Body of pancreas (tissue), 4 donors: Measurements from ENCODE around the gene ZNF566. TPM values are rescaled to one million over a fixed set of nuclear protein-coding genes. Genes with fewer than 3 reads are reported as not detected.

Source experiments
- ATAC-seq: fragments of 150-250 bp; one replicate; pipeline ENCODE4 v1.9.1; 2016
- DNase-seq, 4 donors: peaks; one replicate each; pipeline ENCODE4 v3.0.0-alpha.2; 2019
- H3K27ac ChIP-seq, 4 donors: fragments of 200-600 bp; sonication (generic); 1 replicate in 3 of 4; 2 replicates in 1 of 4; pipeline versions ENCODE4 v1.5.1 to v1.6.1; 2016 to 2019; ENCODE audit warnings: mild to moderate bottlenecking in 1 of 4, mixed read lengths in 1 of 4, moderate library complexity in 1 of 4
- H3K27me3 ChIP-seq, 2 donors: fragments of 200-600 bp; sonication (generic); one replicate each; pipeline ENCODE4 v1.6.0; 2016; ENCODE audit warnings: mild to moderate bottlenecking in 1 of 2
- H3K36me3 ChIP-seq, 2 donors: fragments of 200-600 bp; sonication (generic); replicated peaks in 1 of 2; 2 replicates each; pipeline ENCODE4 v1.5.1; 2016; ENCODE audit warnings: low read depth in 2 of 2; ENCODE audit not compliant: insufficient read depth in 1 of 2
- H3K4me1 ChIP-seq: fragments of 200-600 bp; sonication (generic); one replicate; pipeline ENCODE4 v1.6.0; 2016
- H3K4me3 ChIP-seq, 2 donors: fragments of 200-600 bp; sonication (generic); 1 replicate in 1 of 2; 2 replicates in 1 of 2; pipeline ENCODE4 v1.5.1; 2016 to 2019
- H3K9me3 ChIP-seq, 3 donors: fragments of 200-600 bp; sonication (generic); 1 replicate in 2 of 3; 2 replicates in 1 of 3; pipeline ENCODE4 v1.5.1; 2016
- CTCF ChIP-seq, 7 experiments: fragments of 450-650 bp in 4 of 7; fragments of 200-600 bp in 3 of 7; sonication (generic) in 3 of 7; IDR thresholded peaks; one replicate each; pipeline ENCODE4 v1.5.1; 2016 to 2019; ENCODE audit warnings: antibody characterized with exemption in 7 of 7
- POLR2A ChIP-seq, 3 donors: fragments of 450-650 bp; IDR thresholded peaks; one replicate each; pipeline ENCODE4 v1.6.1; 2016; ENCODE audit warnings: antibody characterized with exemption in 3 of 3, mild to moderate bottlenecking in 2 of 3
- WGBS, 2 donors: methylation state at CpG; one replicate each; pipeline ENCODE4 v1.1.5; 2017; 5-methylcytosine and 5-hydroxymethylcytosine counted together
- intact Hi-C: fragments of 100-400 bp; cut with DNase I; formaldehyde crosslinking; loops from one replicate; pipeline ENCODE4 v1.15.1; 2023
- total RNA-seq, 2 donors: library from RNA; depleted of rRNA; stranded (reverse); fragments of >200 nt; gene quantifications; one replicate each; pipeline ENCODE4 v1.1.0, GENCODE V29; 2016

The ZNF566 gene
- total RNA-seq, 2 donors from 2014 or later = 4.4 to 9.9 TPM

DNA sequence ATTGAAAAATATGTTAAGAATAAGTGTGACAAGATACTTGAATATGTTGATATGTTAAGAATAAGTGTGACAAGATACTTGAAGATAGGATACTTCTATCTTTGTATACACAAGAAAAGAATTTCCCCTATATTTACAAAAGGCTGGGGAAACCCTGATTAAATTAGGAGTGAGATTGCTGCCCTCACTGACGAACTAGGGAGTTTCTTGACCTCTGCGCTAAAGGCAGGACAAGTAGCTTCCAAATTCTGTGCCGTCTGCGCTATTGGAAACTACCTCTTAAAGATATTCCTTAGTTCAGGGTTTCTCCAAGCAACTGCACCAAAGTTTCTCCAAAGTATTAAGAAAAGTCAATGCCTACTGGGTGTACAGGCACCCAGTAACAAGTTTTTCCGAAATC lies 38.0 kb upstream of the ZNF566 start:
- H3K4me3 ChIP-seq = peak overlapping the region; percentile 39 to 54
- peaks cover 0 to 4% of the 10 kb centered on the region in 2 donors for H3K36me3 ChIP-seq
- DNase-seq = no peak
- H3K4me1 ChIP-seq = peaks cover 22% of the 10 kb centered on the region
- intact Hi-C loops = no loop called here
- peak overlapping the region; percentile 81 to 92 (median 86) for H3K27ac ChIP-seq
- no peak for ATAC-seq
- 4 to 13% methylated on average over 5 of the region's 5 CpGs for WGBS, 2 donors
- peaks cover 0 to 9% (median 0%) of the 10 kb centered on the region in 3 donors for H3K9me3 ChIP-seq
- no peaks in the 10 kb centered on the region for H3K27me3 ChIP-seq
- TF ChIP-seq CTCF (IDR thresholded peaks at IDR 0.05) = no peak
- no peak for TF ChIP-seq POLR2A (IDR thresholded peaks at IDR 0.05)

DNA sequence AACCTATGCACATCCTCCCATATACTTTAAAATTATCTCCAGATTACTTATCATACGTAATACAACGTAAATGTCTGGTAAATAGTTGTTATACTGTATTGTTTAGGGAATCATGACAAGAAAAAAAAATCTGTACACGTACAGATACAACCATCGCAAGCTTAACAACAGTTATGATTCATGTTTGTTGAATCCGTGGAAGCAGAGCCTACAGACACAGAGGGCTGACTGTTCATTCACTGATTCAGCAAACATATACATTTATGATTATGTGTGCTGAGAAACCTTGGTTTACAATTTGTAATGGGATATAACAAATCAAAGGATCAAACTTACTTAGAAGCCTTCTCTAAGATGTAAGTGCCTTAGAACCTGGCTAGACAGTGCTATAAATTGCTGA lies 37.2 kb upstream of the ZNF566 start:
- Histone ChIP-seq H3K9me3 (peaks cover 0 to 9% (median 0%) of the 10 kb centered on the region in 3 donors), H3K27me3 (no peaks in the 10 kb centered on the region), H3K4me3 (no peak overlapping the region), H3K4me1 (peaks cover 22% of the 10 kb centered on the region), H3K27ac (no peak overlapping the region), H3K36me3 (peaks cover 0 to 8% of the 10 kb centered on the region in 2 donors)
- ATAC-seq (no peak), DNase-seq (no peak)
- 81 to 83% methylated on average over 5 of the region's 5 CpGs for WGBS, 2 donors
- no peak for TF ChIP-seq POLR2A (IDR thresholded peaks at IDR 0.05)
- no peak for TF ChIP-seq CTCF (IDR thresholded peaks at IDR 0.05)
- intact Hi-C loops = no loop called here

DNA sequence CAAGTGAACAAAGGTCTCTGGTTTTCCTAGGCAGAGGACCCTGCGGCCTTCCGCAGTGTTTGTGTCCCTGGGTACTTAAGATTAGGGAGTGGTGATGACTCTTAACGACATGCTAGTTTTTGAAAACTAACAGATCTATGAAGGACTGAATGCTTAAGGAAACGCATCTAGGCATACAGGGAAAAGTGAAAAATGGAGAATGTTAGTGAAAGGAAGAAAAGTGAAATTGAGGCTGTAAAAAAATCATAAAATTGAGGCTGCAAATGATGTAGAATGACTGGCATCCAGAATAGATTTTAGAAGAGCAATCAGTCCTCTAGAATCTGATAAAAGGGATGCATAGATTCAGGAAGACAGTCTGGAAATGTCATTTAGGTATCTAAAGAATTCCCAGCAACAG lies 35.3 kb upstream of the ZNF566 start:
- intact Hi-C loops = no loop called here
- peaks cover 0 to 8% of the 10 kb centered on the region in 2 donors for H3K36me3 ChIP-seq
- no peak overlapping the region for H3K27ac ChIP-seq
- peaks cover 15% of the 10 kb centered on the region for H3K4me1 ChIP-seq
- H3K4me3 ChIP-seq = no peak overlapping the region
- no peaks in the 10 kb centered on the region for H3K27me3 ChIP-seq
- no peak for DNase-seq
- ATAC-seq = no peak
- TF ChIP-seq CTCF (IDR thresholded peaks at IDR 0.05) = no peak
- no peak for TF ChIP-seq POLR2A (IDR thresholded peaks at IDR 0.05)
- H3K9me3 ChIP-seq = peaks cover 0 to 16% (median 0%) of the 10 kb centered on the region in 3 donors
- WGBS, 2 donors = 94 to 98% methylated on average over 4 of the region's 4 CpGs

- ATAC-seq (no peak), DNase-seq (no peak)
- peaks cover 18 to 38% of the 10 kb centered on the region in 2 donors for H3K36me3 ChIP-seq
- no peak overlapping the region for H3K27ac ChIP-seq
- no peak overlapping the region for H3K4me3 ChIP-seq
- TF ChIP-seq POLR2A (IDR thresholded peaks at IDR 0.05) = no peak
- TF ChIP-seq CTCF (IDR thresholded peaks at IDR 0.05) = no peak
- no peaks in the 10 kb centered on the region for H3K4me1 ChIP-seq
- intact Hi-C loops = no loop called here
- WGBS, 2 donors = 92 to 96% methylated on average over 2 of the region's 2 CpGs
- H3K9me3 ChIP-seq = peaks cover 0 to 78% (median 16%) of the 10 kb centered on the region in 3 donors
- no peaks in the 10 kb centered on the region for H3K27me3 ChIP-seq
Observed at GRCh38 chr19:36514012-36514612, 24.8 kb upstream of the ZNF566 start.

DNA sequence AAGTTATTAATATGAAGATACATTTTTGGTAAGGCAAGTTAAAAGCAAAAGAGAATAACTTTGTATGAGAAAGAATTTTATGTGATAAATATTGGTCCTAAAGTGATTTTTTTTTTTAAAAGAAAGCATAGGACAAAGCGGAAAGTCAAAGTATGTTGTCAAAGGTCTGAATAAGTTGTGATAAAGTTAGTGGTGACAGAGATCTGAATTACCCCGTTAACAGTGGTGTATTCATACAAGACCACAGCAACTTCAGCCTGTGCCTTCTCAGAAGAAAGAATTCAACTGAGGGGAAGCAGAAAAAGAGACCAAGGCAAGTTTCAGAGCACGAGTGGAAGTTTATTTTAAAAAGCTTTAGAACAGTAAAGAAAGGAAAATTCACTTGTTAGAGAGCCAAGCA lies 19.0 kb upstream of the ZNF566 start:
- no peak for DNase-seq
- no peak for ATAC-seq
- no peak overlapping the region for H3K4me3 ChIP-seq
- H3K36me3 ChIP-seq = no peaks in the 10 kb centered on the region
- intact Hi-C loops = no loop called here
- H3K27me3 ChIP-seq = no peaks in the 10 kb centered on the region
- no peak overlapping the region for H3K27ac ChIP-seq
- no peak for TF ChIP-seq POLR2A (IDR thresholded peaks at IDR 0.05)
- no peak for TF ChIP-seq CTCF (IDR thresholded peaks at IDR 0.05)
- 82 to 84% methylated on average over 3 of the region's 3 CpGs for WGBS, 2 donors
- no peaks in the 10 kb centered on the region for H3K4me1 ChIP-seq
- peaks cover 0 to 75% (median 0%) of the 10 kb centered on the region in 3 donors for H3K9me3 ChIP-seq
